HEK293T (cell line): ENCODE data around the gene MAN1B1.

Experiments
- CTCF ChIA-PET: fragments of 350-600 bp; formaldehyde crosslinking; extraction: SDS; loops from one replicate; lab custom pipeline; 2021; ENCODE audit warnings: antibody characterized with exemption, inconsistent platforms; lab: Yijun Ruan, JAX
- POLR2A ChIA-PET: fragments of 350-600 bp; formaldehyde crosslinking; extraction: SDS; loops from one replicate; lab custom pipeline; 2020; ENCODE audit warnings: antibody characterized with exemption, inconsistent platforms; lab: Yijun Ruan, JAX
- DNase-seq: peaks from one replicate; pipeline ENCODE4 v3.0.0; 2012; ENCODE audit warnings: mixed read lengths; ENCODE audit errors: extremely low spot score
- ARNT ChIP-seq: fragments of 450-650 bp; IDR thresholded peaks from 2 replicates; pipeline ENCODE4 v1.6.1; 2017; ENCODE audit warnings: mild to moderate bottlenecking
- BHLHE40 ChIP-seq: fragments of 450-650 bp; IDR thresholded peaks from 2 replicates; pipeline ENCODE4 v1.6.1; 2016; ENCODE audit warnings: mild to moderate bottlenecking, moderate library complexity, borderline replicate concordance
- CTBP1 ChIP-seq: fragments of 450-650 bp; IDR thresholded peaks from 2 replicates; pipeline ENCODE4 v1.6.1; 2016; ENCODE audit warnings: borderline replicate concordance
- ELF4 ChIP-seq: fragments of 450-650 bp; IDR thresholded peaks from 2 replicates; pipeline ENCODE4 v1.6.1; 2017; ENCODE audit warnings: antibody characterized with exemption
- FOXA1 ChIP-seq: fragments of 450-650 bp; IDR thresholded peaks from 2 replicates; pipeline ENCODE4 v1.6.1; 2016; ENCODE audit warnings: mild to moderate bottlenecking
- FOXK2 ChIP-seq: fragments of 450-650 bp; IDR thresholded peaks from 2 replicates; pipeline ENCODE4 v1.6.1; 2016; ENCODE audit warnings: mild to moderate bottlenecking
- FOXM1 ChIP-seq: fragments of 450-650 bp; IDR thresholded peaks from 2 replicates; pipeline ENCODE4 v1.6.1; 2017; ENCODE audit warnings: mild to moderate bottlenecking, borderline replicate concordance
- HDGF ChIP-seq: fragments of 450-650 bp; IDR thresholded peaks from 2 replicates; pipeline ENCODE4 v1.6.1; 2017; ENCODE audit warnings: antibody characterized with exemption, borderline replicate concordance
- L3MBTL2 ChIP-seq: fragments of 450-650 bp; conservative IDR thresholded peaks from 2 replicates; pipeline ENCODE4 v1.6.1; 2016; ENCODE audit warnings: mild to moderate bottlenecking
- LEF1 ChIP-seq: fragments of 450-650 bp; IDR thresholded peaks from 2 replicates; pipeline ENCODE4 v1.6.1; 2017; ENCODE audit warnings: mild to moderate bottlenecking, borderline replicate concordance
- NFRKB ChIP-seq: fragments of 450-650 bp; IDR thresholded peaks from 2 replicates; pipeline ENCODE4 v1.6.1; 2016; ENCODE audit warnings: mild to moderate bottlenecking, moderate library complexity
- SP1 ChIP-seq: fragments of 450-650 bp; IDR thresholded peaks from 2 replicates; pipeline ENCODE4 v1.6.1; 2017
- SUZ12 ChIP-seq: fragments of 450-650 bp; IDR thresholded peaks from 2 replicates; pipeline ENCODE4 v1.6.1; 2016; ENCODE audit warnings: mild to moderate bottlenecking
- TARDBP ChIP-seq: fragments of 450-650 bp; IDR thresholded peaks from 2 replicates; pipeline ENCODE4 v1.6.1; 2016
- ZNF384 ChIP-seq: fragments of 450-650 bp; IDR thresholded peaks from 2 replicates; pipeline ENCODE4 v1.6.1; 2016
- TF ChIP-seq, protein P1 (sequence below): fragments of 450-650 bp; IDR thresholded peaks from 2 replicates; pipeline ENCODE4 v1.6.1; 2016

Gene MAN1B1

DNA sequence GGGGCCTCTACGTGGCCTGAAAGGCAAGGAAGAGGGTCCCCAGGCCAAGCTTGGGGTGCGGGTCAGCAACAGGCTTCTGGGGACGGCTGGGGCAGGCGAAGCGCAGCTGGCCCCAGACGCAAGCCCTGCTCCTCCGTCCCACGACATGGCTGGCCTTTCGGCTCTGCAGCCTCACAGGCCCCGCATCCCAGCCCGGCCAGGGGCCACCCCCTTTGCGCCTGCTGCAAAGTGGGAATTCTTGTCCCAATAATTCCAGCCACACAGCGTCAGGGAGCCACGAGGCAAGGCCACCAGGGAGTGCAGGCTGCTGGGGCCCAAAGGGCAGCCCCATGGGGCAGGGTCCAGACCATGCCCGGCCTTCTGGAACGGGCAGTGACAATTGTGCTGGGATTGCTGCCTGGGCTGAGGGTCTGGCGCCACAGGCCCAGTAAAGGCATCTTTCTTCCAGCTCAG is 31.8 kb upstream of the MAN1B1 start:
- TF ChIP-seq L3MBTL2 (no peak), CTBP1 (no peak), ARNT (no peak), ELF4 (no peak), NFRKB (no peak), FOXK2 (no peak), LEF1 (no peak), BHLHE40 (no peak), FOXA1 (no peak), TARDBP (no peak), HDGF (no peak)
- TF ChIP-seq, protein P1, sequence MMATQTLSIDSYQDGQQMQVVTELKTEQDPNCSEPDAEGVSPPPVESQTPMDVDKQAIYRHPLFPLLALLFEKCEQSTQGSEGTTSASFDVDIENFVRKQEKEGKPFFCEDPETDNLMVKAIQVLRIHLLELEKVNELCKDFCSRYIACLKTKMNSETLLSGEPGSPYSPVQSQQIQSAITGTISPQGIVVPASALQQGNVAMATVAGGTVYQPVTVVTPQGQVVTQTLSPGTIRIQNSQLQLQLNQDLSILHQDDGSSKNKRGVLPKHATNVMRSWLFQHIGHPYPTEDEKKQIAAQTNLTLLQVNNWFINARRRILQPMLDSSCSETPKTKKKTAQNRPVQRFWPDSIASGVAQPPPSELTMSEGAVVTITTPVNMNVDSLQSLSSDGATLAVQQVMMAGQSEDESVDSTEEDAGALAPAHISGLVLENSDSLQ, result no peak
- CTCF ChIA-PET, result interaction anchor here (0.6 to 1.8 kb wide), 4 partner anchors 8 to 250 kb away, joined by 3 to 9 read pairs (median 4); no protein-coding TSS in a partner anchor
- DNase-seq, result no peak
- POLR2A ChIA-PET, result interaction anchor here (2.3 kb wide), 1 partner anchor 32 kb away, joined by 8 read pairs; the partner anchor contains the start of gene MAN1B1

DNA sequence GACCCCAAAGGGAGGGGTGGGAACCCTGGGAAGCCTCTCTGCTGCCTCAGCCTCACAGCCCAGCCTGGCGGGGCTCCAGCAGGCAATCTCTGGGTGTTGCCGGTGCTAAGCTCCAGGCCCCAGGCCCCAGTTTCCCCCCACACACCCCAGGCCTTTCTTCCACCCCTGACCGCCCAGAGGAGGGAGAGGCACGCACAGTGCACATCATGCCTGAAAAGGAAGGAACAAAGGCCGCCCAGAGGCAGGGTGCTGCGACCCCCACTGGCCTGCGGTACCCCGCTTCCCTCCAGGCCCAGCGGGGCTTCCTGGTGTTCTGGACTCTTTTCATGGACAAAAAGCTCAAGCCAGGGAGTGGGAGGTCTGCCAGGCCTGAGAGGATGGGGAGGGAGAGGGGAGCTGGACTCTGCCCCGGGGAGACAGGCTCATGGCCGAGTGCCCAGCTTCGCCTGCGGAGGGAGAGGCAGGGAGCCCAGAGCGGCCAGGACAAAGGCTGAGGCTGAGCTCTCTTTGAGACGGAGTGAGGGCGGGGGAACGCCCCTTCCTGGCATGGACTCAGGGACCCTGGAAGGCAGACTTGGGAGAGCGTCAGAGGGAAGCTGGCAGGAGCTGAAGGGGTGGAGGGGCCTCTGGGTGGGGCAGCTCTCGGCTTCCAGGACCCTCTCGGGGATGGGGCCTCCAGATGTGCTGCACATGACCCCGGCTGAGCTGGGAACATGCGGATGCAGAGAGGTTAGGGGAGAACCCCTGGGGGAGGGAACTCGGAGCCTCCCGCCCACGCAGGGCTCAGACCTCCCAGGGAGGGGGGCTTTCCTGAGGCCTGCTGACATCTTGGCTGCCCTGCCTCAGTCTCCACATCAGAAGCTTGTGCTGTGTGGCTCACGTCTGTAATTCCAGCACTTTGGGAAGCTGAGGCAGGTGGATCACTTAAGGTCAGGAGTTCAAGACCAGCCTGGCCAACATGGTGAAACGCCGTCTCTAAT is 31.1 kb upstream of the MAN1B1 start:
- TF ChIP-seq CTBP1, result no peak
- TF ChIP-seq, protein P1, result no peak
- POLR2A ChIA-PET, result interaction anchor here (2.3 kb wide), 1 partner anchor 31 kb away, joined by 8 read pairs; the partner anchor contains the start of gene MAN1B1
- CTCF ChIA-PET, result interaction anchor here (0.6 to 1.8 kb wide), 4 partner anchors 8 to 249 kb away, joined by 3 to 9 read pairs (median 4); no protein-coding TSS in a partner anchor
- no peak for DNase-seq

DNA sequence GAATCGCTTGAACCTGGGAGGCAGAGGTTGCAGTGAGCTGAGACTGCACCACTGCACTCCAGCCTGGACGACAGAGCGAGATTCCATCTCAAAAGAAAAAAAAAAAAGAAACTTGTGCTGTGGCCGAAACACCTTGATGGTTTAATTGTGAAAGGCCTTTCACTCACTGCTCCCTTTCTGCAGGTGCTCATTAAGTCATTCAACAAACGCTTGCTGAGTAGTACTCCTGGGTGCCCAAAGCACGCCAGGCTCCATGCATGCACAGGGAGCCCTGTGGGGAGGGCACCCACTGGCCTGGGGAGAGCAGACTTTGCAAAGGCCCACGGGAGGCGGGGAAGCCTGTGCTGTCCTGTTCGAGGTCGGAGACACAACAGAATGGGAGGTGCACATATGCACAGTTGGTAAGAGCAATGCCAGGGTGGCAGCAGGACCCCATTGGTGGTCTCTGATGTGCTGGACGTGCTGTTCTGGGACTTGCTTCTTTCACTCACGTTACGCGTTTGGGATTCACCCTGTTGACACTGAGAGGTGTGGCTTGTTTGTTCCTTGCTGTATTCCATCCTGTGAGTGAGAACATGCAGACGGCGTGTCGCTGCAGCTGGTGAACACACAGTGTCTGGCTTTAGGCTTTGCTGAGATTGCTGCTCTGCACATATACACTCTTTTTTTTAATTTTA is 29.9 kb upstream of the MAN1B1 start:
- POLR2A ChIA-PET, result interaction anchor here (2.3 kb wide), 1 partner anchor 30 kb away, joined by 8 read pairs; the partner anchor contains the start of gene MAN1B1
- CTCF ChIA-PET, result interaction anchor here (1.5 to 1.8 kb wide), 2 partner anchors 7 to 10 kb away, joined by 5 to 9 read pairs; no protein-coding TSS in a partner anchor
- DNase-seq, result no peak
- TF ChIP-seq FOXA1 (no peak), HDGF (no peak), FOXM1 (no peak), NFRKB (no peak), LEF1 (no peak), FOXK2 (no peak)

DNA sequence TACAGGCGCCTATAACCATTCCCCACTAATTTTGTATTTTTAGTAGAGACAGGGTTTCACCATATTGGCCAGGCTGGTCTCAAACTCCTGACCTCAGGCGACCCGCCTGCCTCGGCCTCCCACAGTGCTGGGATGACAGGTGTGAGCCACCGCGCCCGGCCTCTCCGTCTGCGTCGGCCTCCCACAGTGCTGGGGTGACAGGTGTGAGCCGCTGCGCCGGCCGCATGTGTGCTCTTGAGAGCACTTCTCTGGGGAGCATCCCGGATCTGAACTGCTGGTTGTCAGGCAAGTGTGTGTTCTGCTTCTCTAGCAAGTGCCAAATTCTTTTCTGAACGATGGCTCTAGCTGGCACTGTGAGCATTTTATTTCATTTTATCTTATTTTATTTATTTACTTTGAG is 29.2 kb upstream of the MAN1B1 start:
- ChIA-PET CTCF (interaction anchor here (1.2 kb wide), 1 partner anchor 13 kb away, joined by 8 read pairs; the partner anchor contains the start of gene SAPCD2), POLR2A (interaction anchor here (0.8 to 2.3 kb wide), 2 partner anchors 13 to 29 kb away, joined by 3 to 8 read pairs; partner anchors contain the start of genes MAN1B1 and SAPCD2)
- DNase-seq, result no peak

DNA sequence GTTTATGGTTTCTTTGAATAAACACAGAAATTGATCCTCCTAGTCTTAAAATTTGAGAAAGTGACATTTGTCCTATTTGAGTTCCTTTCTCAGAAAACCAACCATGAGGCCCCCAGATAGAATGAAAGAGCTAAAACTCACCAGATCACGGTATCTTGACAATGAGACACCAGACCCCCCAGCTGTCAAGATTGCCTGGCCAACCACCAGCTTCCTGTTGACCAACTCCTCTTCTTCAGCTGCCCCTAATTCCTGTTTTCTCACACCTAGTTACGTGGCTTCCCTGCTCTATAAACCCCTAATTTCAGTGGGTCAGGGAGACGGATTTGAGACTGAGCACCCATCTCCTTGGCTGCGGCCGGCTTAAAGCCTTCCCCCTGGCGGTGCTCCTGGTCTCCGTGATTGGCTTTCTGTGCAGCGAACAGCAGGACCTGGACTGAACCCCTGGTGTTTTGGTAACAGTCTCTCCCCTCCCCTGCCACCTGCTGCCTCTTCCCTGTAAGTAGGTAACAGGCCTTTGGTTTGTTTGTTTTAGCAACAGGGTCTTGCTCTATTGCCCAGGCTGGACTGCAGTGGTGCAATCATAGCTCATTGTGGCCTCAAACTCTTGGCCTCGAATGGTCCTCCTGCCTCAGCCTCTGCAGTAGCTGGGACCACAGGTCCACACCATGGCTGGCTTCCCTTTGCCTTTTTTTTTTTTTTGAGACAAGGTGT is 28.1 kb upstream of the MAN1B1 start:
- CTCF ChIA-PET, result interaction anchor here (1.0 to 1.2 kb wide), 2 partner anchors 9 to 12 kb away, joined by 3 to 8 read pairs; partner anchors contain the start of gene SAPCD2
- POLR2A ChIA-PET, result interaction anchor here (0.8 kb wide), 2 partner anchors 11 to 67 kb away, joined by 3 read pairs; partner anchors contain the start of gene SAPCD2
- TF ChIP-seq ARNT, result no peak
- TF ChIP-seq ZNF384, result no peak
- no peak for TF ChIP-seq ELF4
- no peak for TF ChIP-seq FOXA1
- TF ChIP-seq FOXK2, result no peak
- TF ChIP-seq LEF1, result no peak
- TF ChIP-seq CTBP1, result no peak
- no peak for TF ChIP-seq L3MBTL2
- TF ChIP-seq SUZ12, result no peak
- TF ChIP-seq TARDBP, result no peak
- no peak for TF ChIP-seq HDGF
- no peak for TF ChIP-seq BHLHE40
- TF ChIP-seq SP1, result no peak
- TF ChIP-seq, protein P1, result no peak
- no peak for TF ChIP-seq NFRKB
- no peak for TF ChIP-seq FOXM1
- no peak for DNase-seq

More for the DNA sequence above, 29.2 kb upstream of the MAN1B1 start:
- TF ChIP-seq HDGF, result no peak
- no peak for TF ChIP-seq ARNT
- TF ChIP-seq NFRKB, result no peak
- TF ChIP-seq BHLHE40, result no peak
- TF ChIP-seq TARDBP, result no peak
- no peak for TF ChIP-seq CTBP1
- no peak for TF ChIP-seq ZNF384
- no peak for TF ChIP-seq L3MBTL2
- TF ChIP-seq FOXK2, result no peak
- TF ChIP-seq SP1, result no peak
- TF ChIP-seq, protein P1, result no peak
- TF ChIP-seq LEF1, result no peak
- no peak for TF ChIP-seq FOXM1
- TF ChIP-seq ELF4, result no peak
- TF ChIP-seq FOXA1, result no peak
- no peak for TF ChIP-seq SUZ12
